Endothelial cell of umbilical vein (primary cell): ENCODE measurements around the gene ANKS1B. TPM values are rescaled to one million over a fixed set of nuclear protein-coding genes. Genes with fewer than 3 reads are reported as not detected.

Source experiments
- BruUV-seq: library from RNA; stranded (reverse); fragments of 400-500 nt; replicated peaks from 2 replicates; lab custom pipeline; 2021; lab: Mats Ljungman, UMichigan
- CTCF ChIA-PET: fragments of 300-600, 350-600 bp; sonication (Branson Sonifier 250); formaldehyde crosslinking; loops from one replicate; lab custom pipeline; 2021; ENCODE audit warnings: antibody characterized with exemption, inconsistent platforms; lab: Charles Lee
- POLR2A ChIA-PET: fragments of 300-600, 350-600 bp; sonication (Branson Sonifier 250); formaldehyde crosslinking; loops from one replicate; lab custom pipeline; 2021; ENCODE audit warnings: antibody characterized with exemption, inconsistent platforms; lab: Charles Lee
- DNase-seq: peaks from one replicate; pipeline ENCODE4 v3.0.0-alpha.2; 2011; ENCODE audit warnings: low read depth, low spot score
- FAIRE-seq: peaks from 2 replicates; lab custom pipeline; 2011; peaks lifted over from hg19 to GRCh38; lab: Jason Lieb, UNC
- H2AFZ ChIP-seq: 2 replicates; pipeline ENCODE4 v1.6.0; 2012; ENCODE audit warnings: low read depth, low read length, control low read depth, inconsistent platforms
- H3K27ac ChIP-seq: 2 replicates; pipeline ENCODE4 v1.5.1; 2011; ENCODE audit warnings: low read depth, mild to moderate bottlenecking, control low read depth, low read length, moderate library complexity; ENCODE audit not compliant: insufficient read depth
- H3K27me3 ChIP-seq, 2 experiments: 2 replicates each; pipeline versions ENCODE4 v1.6.0 to v1.6.1; 2011; ENCODE audit warnings: low read length in 2 of 2, mixed read lengths in 1 of 2; ENCODE audit not compliant: control insufficient read depth in 2 of 2, insufficient read depth in 2 of 2
- H3K36me3 ChIP-seq, 2 experiments: 2 replicates in 1 of 2; 3 replicates in 1 of 2; pipeline ENCODE4 v1.5.1; 2011; ENCODE audit warnings: low read length in 2 of 2, mild to moderate bottlenecking in 1 of 2, moderate library complexity in 1 of 2; ENCODE audit not compliant: control insufficient read depth in 2 of 2, insufficient read depth in 2 of 2; ENCODE audit errors: extremely low read depth in 1 of 2
- H3K4me1 ChIP-seq: 3 replicates; pipeline ENCODE4 v1.5.1; 2011; ENCODE audit warnings: mild to moderate bottlenecking, low read length; ENCODE audit not compliant: control insufficient read depth, insufficient read depth; ENCODE audit errors: extremely low read depth
- H3K4me2 ChIP-seq: 2 replicates; pipeline ENCODE4 v1.6.1; 2011; ENCODE audit warnings: low read length, control low read depth, mixed read lengths; ENCODE audit not compliant: insufficient read depth
- H3K4me3 ChIP-seq, 3 experiments: fragments of 200-600 bp in 1 of 3; sonication (generic), shearing (Covaris generic) in 1 of 3; replicated peaks in 1 of 3; 2 replicates each; pipeline ENCODE4 v1.5.1; 2011 to 2016; ENCODE audit warnings: control low read depth in 3 of 3, low read length in 3 of 3, mild to moderate bottlenecking in 2 of 3, inconsistent platforms in 1 of 3, low read depth in 1 of 3, moderate library complexity in 1 of 3; ENCODE audit not compliant: insufficient read depth in 1 of 3
- H3K79me2 ChIP-seq: 2 replicates; pipeline ENCODE4 v1.6.0; 2012; ENCODE audit warnings: low read length, inconsistent platforms; ENCODE audit not compliant: control insufficient read depth, insufficient read depth
- H3K9ac ChIP-seq: replicated peaks from 2 replicates; pipeline ENCODE3; 2011; ENCODE audit warnings: low read length, control low read depth; ENCODE audit not compliant: insufficient read depth; ENCODE audit errors: extremely low read depth
- H3K9me1 ChIP-seq: replicated peaks from 3 replicates; pipeline ENCODE4 v1.6.0; 2011; ENCODE audit warnings: mild to moderate bottlenecking, low read length; ENCODE audit not compliant: control insufficient read depth, insufficient read depth; ENCODE audit errors: extremely low read depth
- H3K9me3 ChIP-seq: replicated peaks from 2 replicates; pipeline ENCODE4 v1.5.1; 2012; ENCODE audit warnings: low read length, inconsistent platforms; ENCODE audit not compliant: control insufficient read depth, insufficient read depth
- H4K20me1 ChIP-seq: replicated peaks from 2 replicates; pipeline ENCODE3; 2011; ENCODE audit warnings: mild to moderate bottlenecking, low read length; ENCODE audit not compliant: control insufficient read depth, insufficient read depth; ENCODE audit errors: extremely low read depth
- CTCF ChIP-seq, 2 donors: IDR thresholded peaks; 1 replicate in 1 of 2; 2 replicates in 1 of 2; pipeline ENCODE4 v1.5.1; 2011; ENCODE audit warnings: low read length in 2 of 2, mild to moderate bottlenecking in 2 of 2, moderate library complexity in 2 of 2, control low read depth in 1 of 2, inconsistent platforms in 1 of 2, low read depth in 1 of 2; ENCODE audit not compliant: insufficient read depth in 1 of 2; ENCODE audit errors: extremely low read depth in 1 of 2
- EZH2 ChIP-seq: IDR thresholded peaks from 2 replicates; pipeline ENCODE4 v1.6.1; 2012; ENCODE audit warnings: borderline replicate concordance, low read depth, mild to moderate bottlenecking, moderate library complexity, low read length, inconsistent platforms; ENCODE audit not compliant: severe bottlenecking
- FOS ChIP-seq: IDR thresholded peaks from 2 replicates; pipeline ENCODE4 v1.6.1; 2011; ENCODE audit warnings: mild to moderate bottlenecking, low read length, moderate library complexity, borderline replicate concordance; ENCODE audit not compliant: insufficient read depth
- GATA2 ChIP-seq: IDR thresholded peaks from 2 replicates; pipeline ENCODE4 v1.7.0; 2011; ENCODE audit warnings: low read depth, mild to moderate bottlenecking, moderate library complexity, mixed read lengths, low read length; ENCODE audit not compliant: insufficient read length, insufficient read depth
- JUN ChIP-seq: IDR thresholded peaks from 2 replicates; pipeline ENCODE4 v1.6.1; 2011; ENCODE audit warnings: borderline replicate concordance, low read depth; ENCODE audit not compliant: insufficient read length, insufficient read depth
- MAX ChIP-seq: IDR thresholded peaks from 2 replicates; pipeline ENCODE4 v1.6.1; 2011; ENCODE audit not compliant: insufficient read depth, insufficient read length
- MYC ChIP-seq: IDR thresholded peaks from one replicate; pipeline ENCODE4 v1.6.1; 2011; ENCODE audit warnings: mild to moderate bottlenecking, low read depth, low read length
- POLR2A ChIP-seq: IDR thresholded peaks from 2 replicates; pipeline ENCODE4 v1.6.1; 2012; ENCODE audit warnings: low read depth, mild to moderate bottlenecking, control low read depth, low read length
- POLR2AphosphoS5 ChIP-seq: IDR thresholded peaks from 2 replicates; pipeline ENCODE4 v1.6.1; 2012; ENCODE audit warnings: low read depth, mild to moderate bottlenecking, control low read depth, low read length, moderate library complexity; ENCODE audit not compliant: insufficient read depth
- dilution Hi-C: fragments of 300-500 bp; cut with MboI; formaldehyde crosslinking; loops from one replicate; pipeline ENCODE4 v1.15.0; 2019; ENCODE audit warnings: low sequenced_read_pairs; ENCODE audit not compliant: extremely low pct_ligation_motif_present
- intact Hi-C: fragments of 100-400 bp; cut with micrococcal nuclease; formaldehyde crosslinking; loops from one replicate; pipeline ENCODE4 v1.10.0; 2022
- polyA plus RNA-seq, 4 experiments: library from polyadenylated mRNA; depleted of rRNA in 3 of 4; stranded (reverse) in 3 of 4; unstranded in 1 of 4; fragments of >200 nt; gene quantifications; 2 replicates each; pipeline versions ENCODE4 v1.2.1 to v1.2.3, GENCODE V29; 2011 to 2012; ENCODE audit warnings: missing spikeins in 1 of 4
- total RNA-seq: library from RNA; stranded (reverse); gene quantifications from 2 replicates; pipeline ENCODE4 v1.2.3, GENCODE V29; 2021

ANKS1B gene
- total and polyA plus RNA-seq, 2 donors (not counting 3 experiments of a cell fraction or from before 2014, with no cell fraction given), result 0.15 to 0.38 TPM

DNA sequence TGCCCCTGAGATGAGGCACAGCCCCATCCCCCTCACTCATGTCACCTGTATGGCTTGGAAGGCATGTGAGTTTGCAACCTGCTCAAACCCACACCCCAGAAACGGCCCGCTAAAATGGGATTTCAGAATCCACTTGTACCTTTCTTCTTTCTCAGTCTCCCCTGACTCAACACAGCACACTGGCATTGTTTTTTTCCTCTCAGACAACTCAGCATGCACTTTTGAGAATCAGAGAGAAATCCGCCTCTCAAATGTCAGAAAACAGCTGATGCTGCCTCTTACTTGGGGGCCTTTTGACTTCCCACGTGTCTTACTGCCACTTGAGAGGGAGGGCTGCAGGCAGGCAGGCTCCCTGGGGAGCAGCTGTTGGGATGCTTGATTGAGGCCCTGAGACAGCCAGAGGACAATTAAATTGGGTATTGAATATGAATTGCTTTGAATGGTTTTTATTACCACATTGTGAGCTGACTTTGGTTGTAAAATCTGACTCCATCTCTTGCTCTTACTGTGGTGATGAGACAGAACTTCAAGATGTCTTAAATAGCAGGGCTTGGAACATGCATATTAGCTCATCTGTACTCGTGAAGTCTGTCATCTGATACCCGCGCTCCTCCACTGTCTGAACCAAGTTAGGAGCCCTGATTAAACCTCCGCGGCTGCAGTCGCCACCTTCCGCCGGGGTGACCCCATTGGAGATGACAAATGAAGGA, 1243.0 kb downstream of the ANKS1B start:
- ChIA-PET CTCF (interaction anchor here (0.6 to 4.7 kb wide), 8 partner anchors 8 to 365 kb away, joined by 3 to 46 read pairs (median 6); no protein-coding TSS in a partner anchor), POLR2A (no interaction called here)
- DNase-seq, result no peak
- no peak overlapping the region for H3K4me2 ChIP-seq
- H3K27ac ChIP-seq, result no peak overlapping the region
- dilution Hi-C loops, result no loop called here
- intact Hi-C loops, result loop anchor here (2.0 kb wide), 1 partner anchor 175 kb away; no protein-coding TSS in a partner anchor
- H3K79me2 ChIP-seq, result no peaks in the 10 kb centered on the region
- no TSS peak for BruUV-seq
- TF ChIP-seq GATA2 (no peak), MAX (no peak), POLR2A (no peak), FOS (no peak), POLR2AphosphoS5 (no peak), MYC (no peak), CTCF (IDR thresholded peaks at IDR 0.05; ENCODE audit: extremely low read depth in 1 of 2, insufficient read depth in 1 of 2, low read depth in 1 of 2, low read length in 2 of 2) (no peak), EZH2 (no peak), JUN (no peak)
- FAIRE-seq, result no peak
- peaks cover 5 to 9% of the 10 kb centered on the region in 2 experiments for H3K27me3 ChIP-seq
- H3K9ac ChIP-seq, result no peak overlapping the region
- no peaks in the 10 kb centered on the region for H3K9me1 ChIP-seq
- H3K36me3 ChIP-seq, result no peaks in the 10 kb centered on the region
- no peaks in the 10 kb centered on the region for H3K9me3 ChIP-seq
- peaks cover 14% of the 10 kb centered on the region for H3K4me1 ChIP-seq
- H4K20me1 ChIP-seq, result no peaks in the 10 kb centered on the region
- H2AFZ ChIP-seq, result no peak overlapping the region
- no peak overlapping the region for H3K4me3 ChIP-seq
